HepG2 (cell line): Measurements from ENCODE around the gene SLC50A1. TPM values are rescaled to one million over a fixed set of nuclear protein-coding genes. Genes with fewer than 3 reads are reported as not detected.

Experiments used
- DNMT3B ChIP-seq: conservative IDR thresholded peaks from 2 replicates; pipeline ENCODE4 v1.6.1; 2016; ENCODE audit warnings: missing biosample characterization, control low read depth
- FOXJ3 ChIP-seq: sonication (generic); formaldehyde crosslinking; IDR thresholded peaks from 2 replicates; pipeline ENCODE4 v1.4.0; 2020; ENCODE audit warnings: missing genetic modification reagents, mild to moderate bottlenecking, borderline replicate concordance
- HDAC1 ChIP-seq: sonication (generic); formaldehyde crosslinking; IDR thresholded peaks from 2 replicates; pipeline ENCODE4 v1.5.1; 2020; ENCODE audit warnings: mild to moderate bottlenecking, missing genetic modification reagents
- HOXA3 ChIP-seq: sonication (generic); formaldehyde crosslinking; IDR thresholded peaks from 2 replicates; pipeline ENCODE4 v1.5.0; 2020; ENCODE audit warnings: missing genetic modification reagents
- MYC ChIP-seq: sonication (generic); formaldehyde crosslinking; IDR thresholded peaks from 2 replicates; pipeline ENCODE4 v1.9.0; 2021; ENCODE audit warnings: missing genetic modification reagents, borderline replicate concordance
- NFKB2 ChIP-seq: sonication (generic); formaldehyde crosslinking; IDR thresholded peaks from 2 replicates; pipeline ENCODE4 v1.4.0; 2020; ENCODE audit warnings: missing genetic modification reagents, borderline replicate concordance
- RBAK ChIP-seq: sonication (generic); formaldehyde crosslinking; IDR thresholded peaks from 2 replicates; pipeline ENCODE4 v1.5.1; 2020; ENCODE audit warnings: mild to moderate bottlenecking, missing genetic modification reagents
- SAFB2 ChIP-seq: sonication (generic); formaldehyde crosslinking; IDR thresholded peaks from 2 replicates; pipeline ENCODE4 v1.5.1; 2020; ENCODE audit warnings: missing genetic modification reagents, low read depth, mild to moderate bottlenecking, borderline replicate concordance
- SALL2 ChIP-seq: sonication (generic); formaldehyde crosslinking; IDR thresholded peaks from 2 replicates; pipeline ENCODE4 v1.8.1; 2023; ENCODE audit warnings: mild to moderate bottlenecking, missing genetic modification reagents, inconsistent platforms
- STAG1 ChIP-seq: sonication (generic); formaldehyde crosslinking; IDR thresholded peaks from 2 replicates; pipeline ENCODE4 v1.4.0; 2020; ENCODE audit warnings: missing genetic modification reagents
- ZNF274 ChIP-seq: sonication (generic); formaldehyde crosslinking; IDR thresholded peaks from 2 replicates; pipeline ENCODE4 v1.5.1; 2020; ENCODE audit warnings: mild to moderate bottlenecking, missing genetic modification reagents
- polyA plus RNA-seq, 8 experiments: library from polyadenylated mRNA; depleted of rRNA in 3 of 8; stranded (reverse) in 7 of 8; unstranded in 1 of 8; fragments of >200 nt; fragmentation: Illumina TruSeq in 4 of 8; extraction: Trizol in 4 of 8; gene quantifications; 2 replicates each; pipeline versions ENCODE4 v1.2.1 to v1.2.3, GENCODE V29; 2011 to 2016; ENCODE audit warnings: low read depth in 4 of 8, missing spikeins in 1 of 8, mixed read lengths in 1 of 8; ENCODE audit not compliant: insufficient read depth in 1 of 8
- total RNA-seq, 5 experiments: library from RNA; depleted of rRNA; stranded (reverse); fragments of >200 nt; fragmentation: Illumina TruSeq; extraction: Trizol; gene quantifications; 2 replicates each; pipeline ENCODE4 v1.2.3, GENCODE V29; 2016; ENCODE audit warnings: low read depth in 1 of 5
- TF ChIP-seq, protein P1 (sequence below): IDR thresholded peaks from 2 replicates; pipeline ENCODE4 v1.4.0; 2020; ENCODE audit warnings: mild to moderate bottlenecking, missing genetic modification reagents
- TF ChIP-seq, protein P2 (sequence below): sonication (generic); formaldehyde crosslinking; IDR thresholded peaks from 2 replicates; pipeline ENCODE4 v1.8.0; 2022; ENCODE audit warnings: missing genetic modification reagents, mild to moderate bottlenecking, borderline replicate concordance
- TF ChIP-seq, protein P3 (sequence below): sonication (generic); formaldehyde crosslinking; IDR thresholded peaks from 2 replicates; pipeline ENCODE4 v1.4.0; 2020; ENCODE audit warnings: missing genetic modification reagents
- TF ChIP-seq, protein P4 (sequence below): sonication (generic); formaldehyde crosslinking; IDR thresholded peaks from 2 replicates; pipeline ENCODE4 v1.8.1; 2023; ENCODE audit warnings: missing genetic modification reagents, mild to moderate bottlenecking, borderline replicate concordance
- TF ChIP-seq, protein P5 (sequence below): sonication (generic); formaldehyde crosslinking; IDR thresholded peaks from 2 replicates; pipeline ENCODE4 v1.4.0; 2020; ENCODE audit warnings: mild to moderate bottlenecking, missing genetic modification reagents

SLC50A1 gene
- total and polyA plus RNA-seq, 2 of the 13 experiments (the other 11 are each of a cell fraction or from before 2014, with no cell fraction given): 22.5 to 46.8 TPM

DNA sequence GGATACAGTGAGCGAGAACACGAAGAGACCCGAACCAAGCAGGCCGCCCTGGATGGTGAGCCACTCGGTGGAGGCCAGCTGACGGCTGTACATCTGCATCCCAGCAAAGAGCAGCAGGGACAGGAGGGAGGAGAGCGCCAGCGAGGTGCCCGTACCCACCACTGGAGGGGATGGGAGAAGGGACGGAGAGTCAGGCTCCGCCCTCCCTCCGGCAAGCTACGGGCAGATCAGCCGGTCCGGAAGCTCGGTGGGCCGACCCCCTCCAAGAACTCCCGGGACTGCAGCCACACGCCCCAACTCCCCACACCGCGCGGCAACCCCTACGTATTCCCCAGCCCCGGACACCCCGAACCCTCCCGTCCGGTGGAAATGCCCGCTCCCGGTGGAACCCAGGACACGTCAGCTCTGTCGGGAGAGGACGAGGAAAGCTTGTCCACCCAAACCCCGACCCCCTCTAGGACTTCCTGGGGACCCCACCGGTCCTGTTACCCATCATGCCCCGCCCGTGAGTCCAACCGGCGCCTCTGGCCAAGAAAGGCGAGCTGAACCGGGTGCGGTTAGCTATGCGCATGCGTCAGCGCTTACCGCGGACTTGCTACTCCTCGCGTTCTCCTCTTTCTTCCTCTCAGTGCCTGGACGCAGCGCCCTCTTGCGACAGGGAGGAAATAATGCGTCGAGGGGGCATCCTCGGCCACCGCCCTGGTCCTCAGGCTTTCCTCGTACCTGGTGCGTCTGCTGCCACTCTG is 37.3 kb downstream of the SLC50A1 start, which contains the start of gene KRTCAP2 (continued):
- TF ChIP-seq, protein P1, sequence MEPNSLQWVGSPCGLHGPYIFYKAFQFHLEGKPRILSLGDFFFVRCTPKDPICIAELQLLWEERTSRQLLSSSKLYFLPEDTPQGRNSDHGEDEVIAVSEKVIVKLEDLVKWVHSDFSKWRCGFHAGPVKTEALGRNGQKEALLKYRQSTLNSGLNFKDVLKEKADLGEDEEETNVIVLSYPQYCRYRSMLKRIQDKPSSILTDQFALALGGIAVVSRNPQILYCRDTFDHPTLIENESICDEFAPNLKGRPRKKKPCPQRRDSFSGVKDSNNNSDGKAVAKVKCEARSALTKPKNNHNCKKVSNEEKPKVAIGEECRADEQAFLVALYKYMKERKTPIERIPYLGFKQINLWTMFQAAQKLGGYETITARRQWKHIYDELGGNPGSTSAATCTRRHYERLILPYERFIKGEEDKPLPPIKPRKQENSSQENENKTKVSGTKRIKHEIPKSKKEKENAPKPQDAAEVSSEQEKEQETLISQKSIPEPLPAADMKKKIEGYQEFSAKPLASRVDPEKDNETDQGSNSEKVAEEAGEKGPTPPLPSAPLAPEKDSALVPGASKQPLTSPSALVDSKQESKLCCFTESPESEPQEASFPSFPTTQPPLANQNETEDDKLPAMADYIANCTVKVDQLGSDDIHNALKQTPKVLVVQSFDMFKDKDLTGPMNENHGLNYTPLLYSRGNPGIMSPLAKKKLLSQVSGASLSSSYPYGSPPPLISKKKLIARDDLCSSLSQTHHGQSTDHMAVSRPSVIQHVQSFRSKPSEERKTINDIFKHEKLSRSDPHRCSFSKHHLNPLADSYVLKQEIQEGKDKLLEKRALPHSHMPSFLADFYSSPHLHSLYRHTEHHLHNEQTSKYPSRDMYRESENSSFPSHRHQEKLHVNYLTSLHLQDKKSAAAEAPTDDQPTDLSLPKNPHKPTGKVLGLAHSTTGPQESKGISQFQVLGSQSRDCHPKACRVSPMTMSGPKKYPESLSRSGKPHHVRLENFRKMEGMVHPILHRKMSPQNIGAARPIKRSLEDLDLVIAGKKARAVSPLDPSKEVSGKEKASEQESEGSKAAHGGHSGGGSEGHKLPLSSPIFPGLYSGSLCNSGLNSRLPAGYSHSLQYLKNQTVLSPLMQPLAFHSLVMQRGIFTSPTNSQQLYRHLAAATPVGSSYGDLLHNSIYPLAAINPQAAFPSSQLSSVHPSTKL (CRISPR knock-in tag): peak; percentile 62
- TF ChIP-seq HOXA3 (CRISPR knock-in tag): peak; percentile 92
- peak; percentile 85 for TF ChIP-seq SALL2 (CRISPR knock-in tag)
- TF ChIP-seq, protein P2, sequence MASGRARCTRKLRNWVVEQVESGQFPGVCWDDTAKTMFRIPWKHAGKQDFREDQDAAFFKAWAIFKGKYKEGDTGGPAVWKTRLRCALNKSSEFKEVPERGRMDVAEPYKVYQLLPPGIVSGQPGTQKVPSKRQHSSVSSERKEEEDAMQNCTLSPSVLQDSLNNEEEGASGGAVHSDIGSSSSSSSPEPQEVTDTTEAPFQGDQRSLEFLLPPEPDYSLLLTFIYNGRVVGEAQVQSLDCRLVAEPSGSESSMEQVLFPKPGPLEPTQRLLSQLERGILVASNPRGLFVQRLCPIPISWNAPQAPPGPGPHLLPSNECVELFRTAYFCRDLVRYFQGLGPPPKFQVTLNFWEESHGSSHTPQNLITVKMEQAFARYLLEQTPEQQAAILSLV: peak; percentile 70
- TF ChIP-seq NFKB2 (CRISPR knock-in tag): peak; percentile 62; the same call in 1 of the 2 replicates
- TF ChIP-seq, protein P3, sequence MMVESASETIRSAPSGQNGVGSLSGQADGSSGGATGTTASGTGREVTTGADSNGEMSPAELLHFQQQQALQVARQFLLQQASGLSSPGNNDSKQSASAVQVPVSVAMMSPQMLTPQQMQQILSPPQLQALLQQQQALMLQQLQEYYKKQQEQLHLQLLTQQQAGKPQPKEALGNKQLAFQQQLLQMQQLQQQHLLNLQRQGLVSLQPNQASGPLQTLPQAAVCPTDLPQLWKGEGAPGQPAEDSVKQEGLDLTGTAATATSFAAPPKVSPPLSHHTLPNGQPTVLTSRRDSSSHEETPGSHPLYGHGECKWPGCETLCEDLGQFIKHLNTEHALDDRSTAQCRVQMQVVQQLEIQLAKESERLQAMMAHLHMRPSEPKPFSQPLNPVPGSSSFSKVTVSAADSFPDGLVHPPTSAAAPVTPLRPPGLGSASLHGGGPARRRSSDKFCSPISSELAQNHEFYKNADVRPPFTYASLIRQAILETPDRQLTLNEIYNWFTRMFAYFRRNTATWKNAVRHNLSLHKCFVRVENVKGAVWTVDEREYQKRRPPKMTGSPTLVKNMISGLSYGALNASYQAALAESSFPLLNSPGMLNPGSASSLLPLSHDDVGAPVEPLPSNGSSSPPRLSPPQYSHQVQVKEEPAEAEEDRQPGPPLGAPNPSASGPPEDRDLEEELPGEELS: peak; percentile 68; the same call in 1 of the 2 replicates
- TF ChIP-seq SAFB2 (CRISPR knock-in tag): peak; percentile 76; the same call in 1 of the 2 replicates
- TF ChIP-seq, protein P4, sequence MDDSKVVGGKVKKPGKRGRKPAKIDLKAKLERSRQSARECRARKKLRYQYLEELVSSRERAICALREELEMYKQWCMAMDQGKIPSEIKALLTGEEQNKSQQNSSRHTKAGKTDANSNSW (CRISPR knock-in tag): no peak
- TF ChIP-seq ZNF274: peak; percentile 79; the same call in 1 of the 2 replicates
- TF ChIP-seq HDAC1 (CRISPR knock-in tag): peak; percentile 67
- TF ChIP-seq, protein P5, sequence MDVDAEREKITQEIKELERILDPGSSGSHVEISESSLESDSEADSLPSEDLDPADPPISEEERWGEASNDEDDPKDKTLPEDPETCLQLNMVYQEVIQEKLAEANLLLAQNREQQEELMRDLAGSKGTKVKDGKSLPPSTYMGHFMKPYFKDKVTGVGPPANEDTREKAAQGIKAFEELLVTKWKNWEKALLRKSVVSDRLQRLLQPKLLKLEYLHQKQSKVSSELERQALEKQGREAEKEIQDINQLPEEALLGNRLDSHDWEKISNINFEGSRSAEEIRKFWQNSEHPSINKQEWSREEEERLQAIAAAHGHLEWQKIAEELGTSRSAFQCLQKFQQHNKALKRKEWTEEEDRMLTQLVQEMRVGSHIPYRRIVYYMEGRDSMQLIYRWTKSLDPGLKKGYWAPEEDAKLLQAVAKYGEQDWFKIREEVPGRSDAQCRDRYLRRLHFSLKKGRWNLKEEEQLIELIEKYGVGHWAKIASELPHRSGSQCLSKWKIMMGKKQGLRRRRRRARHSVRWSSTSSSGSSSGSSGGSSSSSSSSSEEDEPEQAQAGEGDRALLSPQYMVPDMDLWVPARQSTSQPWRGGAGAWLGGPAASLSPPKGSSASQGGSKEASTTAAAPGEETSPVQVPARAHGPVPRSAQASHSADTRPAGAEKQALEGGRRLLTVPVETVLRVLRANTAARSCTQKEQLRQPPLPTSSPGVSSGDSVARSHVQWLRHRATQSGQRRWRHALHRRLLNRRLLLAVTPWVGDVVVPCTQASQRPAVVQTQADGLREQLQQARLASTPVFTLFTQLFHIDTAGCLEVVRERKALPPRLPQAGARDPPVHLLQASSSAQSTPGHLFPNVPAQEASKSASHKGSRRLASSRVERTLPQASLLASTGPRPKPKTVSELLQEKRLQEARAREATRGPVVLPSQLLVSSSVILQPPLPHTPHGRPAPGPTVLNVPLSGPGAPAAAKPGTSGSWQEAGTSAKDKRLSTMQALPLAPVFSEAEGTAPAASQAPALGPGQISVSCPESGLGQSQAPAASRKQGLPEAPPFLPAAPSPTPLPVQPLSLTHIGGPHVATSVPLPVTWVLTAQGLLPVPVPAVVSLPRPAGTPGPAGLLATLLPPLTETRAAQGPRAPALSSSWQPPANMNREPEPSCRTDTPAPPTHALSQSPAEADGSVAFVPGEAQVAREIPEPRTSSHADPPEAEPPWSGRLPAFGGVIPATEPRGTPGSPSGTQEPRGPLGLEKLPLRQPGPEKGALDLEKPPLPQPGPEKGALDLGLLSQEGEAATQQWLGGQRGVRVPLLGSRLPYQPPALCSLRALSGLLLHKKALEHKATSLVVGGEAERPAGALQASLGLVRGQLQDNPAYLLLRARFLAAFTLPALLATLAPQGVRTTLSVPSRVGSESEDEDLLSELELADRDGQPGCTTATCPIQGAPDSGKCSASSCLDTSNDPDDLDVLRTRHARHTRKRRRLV: peak; percentile 24; the same call in 1 of the 2 replicates
- no peak; the same call in 1 of the 2 replicates for TF ChIP-seq DNMT3B (CRISPR knock-in tag)
- peak; percentile 82 for TF ChIP-seq MYC (CRISPR knock-in tag)
- TF ChIP-seq FOXJ3 (CRISPR knock-in tag): peak; percentile 42; the same call in 1 of the 2 replicates
- TF ChIP-seq STAG1 (CRISPR knock-in tag): peak; percentile 51
- TF ChIP-seq RBAK (CRISPR knock-in tag): no peak
